Activated CD4-positive, CD25-positive, alpha-beta regulatory T cell treated with anti-CD3 and anti-CD28 coated beads, Interleukin-2, amount 50 U/mL, for 24 hours (primary cell): ENCODE measurements around the gene CELSR1.

ENCODE experiments used
- ATAC-seq, 2 donors: fragments of 150-1000 bp; cut with Tn5 transposase; one replicate each; pipeline ENCODE4 v1.10.0; 2021; ENCODE audit warnings: mild to moderate bottlenecking in 1 of 2, moderate library complexity in 1 of 2

The CELSR1 gene

GRCh38 chr22:46457502-46458488 lies 79.6 kb downstream of the CELSR1 start:
- no peak for ATAC-seq

GRCh38 chr22:46456818-46457163 lies 80.6 kb downstream of the CELSR1 start:
- no peak for ATAC-seq

- no peak for ATAC-seq
Observed at GRCh38 chr22:46455446-46455845, 82.0 kb downstream of the CELSR1 start.

- ATAC-seq = no peak
Observed at GRCh38 chr22:46454504-46455269, 82.7 kb downstream of the CELSR1 start.

- ATAC-seq = no peak
Observed at GRCh38 chr22:46453829-46454503, 83.5 kb downstream of the CELSR1 start.

GRCh38 chr22:46453006-46453828 lies 84.2 kb downstream of the CELSR1 start:
- ATAC-seq = no peak

- no peak for ATAC-seq
Observed at GRCh38 chr22:46452195-46453005, 85.0 kb downstream of the CELSR1 start.

GRCh38 chr22:46451741-46452140 lies 85.7 kb downstream of the CELSR1 start:
- ATAC-seq = no peak

- ATAC-seq = no peak
Observed at GRCh38 chr22:46450931-46451561, 86.4 kb downstream of the CELSR1 start.

- no peak for ATAC-seq
Observed at GRCh38 chr22:46449974-46450745, 87.3 kb downstream of the CELSR1 start.

GRCh38 chr22:46449116-46449691 lies 88.2 kb downstream of the CELSR1 start:
- ATAC-seq = no peak

GRCh38 chr22:46448333-46448732 lies 89.1 kb downstream of the CELSR1 start:
- no peak for ATAC-seq

- no peak for ATAC-seq
Observed at GRCh38 chr22:46447906-46448305, 89.5 kb downstream of the CELSR1 start.

- ATAC-seq = no peak
Observed at GRCh38 chr22:46446799-46447198, 90.6 kb downstream of the CELSR1 start.

- no peak for ATAC-seq
Observed at GRCh38 chr22:46445771-46446420, 91.5 kb downstream of the CELSR1 start.

- ATAC-seq = no peak
Observed at GRCh38 chr22:46444390-46444854, 93.0 kb downstream of the CELSR1 start.

- no peak for ATAC-seq
Observed at GRCh38 chr22:46443850-46444389, 93.5 kb downstream of the CELSR1 start.

GRCh38 chr22:46442217-46442853 lies 95.1 kb downstream of the CELSR1 start:
- ATAC-seq = no peak
